ENCODE results near the gene SOX11. TPM values are rescaled to one million over a fixed set of nuclear protein-coding genes. Genes with fewer than 3 reads are reported as not detected.

SOX11 gene
- total RNA-seq, 2 donors from 2014 or later, result not detected

- Mint-ChIP-seq H3K36me3 (ENCODE audit: low read depth) (peaks cover 2% of the 10 kb centered on the region), H3K4me3 (no peak overlapping the region), H3K4me1 (no peaks in the 10 kb centered on the region), H3K27me3 (no peaks in the 10 kb centered on the region), H3K27ac (no peak overlapping the region)
- no peaks in the 10 kb centered on the region for H3K9me3 ChIP-seq (ENCODE audit: control insufficient read depth, low read length, poor library complexity, severe bottlenecking)
- ATAC-seq, result no peak
- DNase-seq, result no peak
These were observed 15.1 kb upstream of the SOX11 start for GRCh38 chr2:5677133-5677532.

GRCh38 chr2:5683471-5683870 is 8.7 kb upstream of the SOX11 start:
- H3K9me3 ChIP-seq (ENCODE audit: control insufficient read depth, low read length, poor library complexity, severe bottlenecking), result no peaks in the 10 kb centered on the region
- no peak for ATAC-seq
- no peak for DNase-seq
- H3K36me3 Mint-ChIP-seq (ENCODE audit: low read depth), result no peaks in the 10 kb centered on the region
- no peaks in the 10 kb centered on the region for H3K4me1 Mint-ChIP-seq
- no peak overlapping the region for H3K4me3 Mint-ChIP-seq
- peaks cover 6% of the 10 kb centered on the region for H3K27me3 Mint-ChIP-seq
- H3K27ac Mint-ChIP-seq, result no peak overlapping the region

DNA sequence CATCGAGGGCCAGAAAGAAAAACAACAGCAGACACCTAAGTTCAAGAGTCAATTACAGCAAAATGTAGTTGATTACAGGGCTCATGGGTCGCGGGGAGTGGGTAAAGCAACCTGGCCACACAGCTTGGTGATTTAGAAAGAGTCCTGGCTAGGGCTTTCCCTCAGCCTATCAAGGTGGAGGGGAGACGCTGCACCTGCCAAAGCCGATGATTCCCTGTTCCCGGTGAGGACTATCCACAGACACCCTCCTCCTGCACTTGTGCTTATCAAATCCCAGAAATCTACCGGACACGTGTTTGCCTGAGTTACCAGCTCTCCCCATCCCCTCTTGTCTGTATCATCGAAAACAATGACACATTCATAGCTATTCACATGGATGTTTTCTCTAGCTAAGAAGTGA is 7.0 kb upstream of the SOX11 start:
- Mint-ChIP-seq H3K4me1 (no peaks in the 10 kb centered on the region), H3K27me3 (peaks cover 13% of the 10 kb centered on the region), H3K36me3 (ENCODE audit: low read depth) (no peaks in the 10 kb centered on the region), H3K27ac (no peak overlapping the region), H3K4me3 (no peak overlapping the region)
- H3K9me3 ChIP-seq (ENCODE audit: control insufficient read depth, low read length, poor library complexity, severe bottlenecking), result no peaks in the 10 kb centered on the region
- no peak for DNase-seq
- no peak for ATAC-seq

DNA sequence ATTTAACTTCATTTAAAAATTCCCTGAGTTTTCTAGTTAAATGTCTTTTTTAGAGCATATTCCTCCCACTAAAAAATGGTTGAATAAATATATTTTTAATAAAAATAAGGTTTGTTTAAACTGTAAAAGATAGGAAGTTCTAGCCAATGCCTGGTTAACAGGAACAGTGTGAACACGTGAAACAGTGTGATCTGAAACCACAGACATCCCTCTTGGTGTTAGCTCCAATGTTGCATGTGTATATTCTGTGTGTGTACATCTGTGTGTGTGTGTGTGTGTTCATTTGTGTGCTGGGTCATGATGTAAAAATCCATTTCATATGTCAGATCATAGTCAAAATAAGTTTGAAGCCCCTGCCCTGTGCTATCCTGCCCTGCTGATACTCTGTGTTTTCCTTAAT is 6.1 kb upstream of the SOX11 start:
- peaks cover 3% of the 10 kb centered on the region for H3K4me1 Mint-ChIP-seq
- no peak for ATAC-seq

GRCh38 chr2:5686536-5686935 is 5.6 kb upstream of the SOX11 start:
- Mint-ChIP-seq H3K4me3 (no peak overlapping the region), H3K36me3 (ENCODE audit: low read depth) (peaks cover 4% of the 10 kb centered on the region), H3K4me1 (peaks cover 3% of the 10 kb centered on the region), H3K27ac (no peak overlapping the region), H3K27me3 (peaks cover 22% of the 10 kb centered on the region)
- ATAC-seq (no peak), DNase-seq (no peak)
- no peaks in the 10 kb centered on the region for H3K9me3 ChIP-seq (ENCODE audit: control insufficient read depth, low read length, poor library complexity, severe bottlenecking)

More for the DNA sequence above, 6.1 kb upstream of the SOX11 start:
- no peaks in the 10 kb centered on the region for H3K9me3 ChIP-seq (ENCODE audit: control insufficient read depth, low read length, poor library complexity, severe bottlenecking)
- no peak overlapping the region for H3K4me3 Mint-ChIP-seq
- DNase-seq, result no peak
- H3K27ac Mint-ChIP-seq, result no peak overlapping the region
- peaks cover 4% of the 10 kb centered on the region for H3K36me3 Mint-ChIP-seq (ENCODE audit: low read depth)
- H3K27me3 Mint-ChIP-seq, result peaks cover 22% of the 10 kb centered on the region

GRCh38 chr2:5689750-5690149 is 2.4 kb upstream of the SOX11 start:
- H3K27me3 Mint-ChIP-seq, result peaks cover 30% of the 10 kb centered on the region
- no peak for DNase-seq
- H3K9me3 ChIP-seq (ENCODE audit: control insufficient read depth, low read length, poor library complexity, severe bottlenecking), result no peaks in the 10 kb centered on the region
- H3K4me3 Mint-ChIP-seq, result no peak overlapping the region
- peaks cover 7% of the 10 kb centered on the region for H3K36me3 Mint-ChIP-seq (ENCODE audit: low read depth)
- H3K27ac Mint-ChIP-seq, result no peak overlapping the region
- ATAC-seq, result no peak
- peaks cover 6% of the 10 kb centered on the region for H3K4me1 Mint-ChIP-seq

DNA sequence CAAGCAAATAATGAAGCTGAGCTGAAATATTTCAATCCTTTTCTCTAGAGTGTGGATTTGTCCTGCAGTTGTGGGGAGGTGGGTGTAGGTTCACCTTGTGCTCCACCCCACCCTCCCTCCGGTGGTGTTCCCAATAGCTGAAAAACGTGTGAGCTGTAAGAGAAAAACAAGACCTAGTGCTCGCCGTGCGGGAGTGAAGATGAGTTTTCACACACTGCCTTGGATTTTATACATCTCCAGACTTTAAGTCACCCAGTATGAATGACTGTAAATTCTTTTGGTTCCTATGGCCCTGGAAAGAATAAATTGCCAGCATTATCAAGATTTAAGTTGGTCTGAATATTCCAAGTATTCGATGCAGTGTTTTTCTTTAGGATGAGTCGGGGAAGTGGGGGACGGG is 1.9 kb upstream of the SOX11 start:
- peaks cover 7% of the 10 kb centered on the region for H3K36me3 Mint-ChIP-seq (ENCODE audit: low read depth)
- DNase-seq (no peak), ATAC-seq (no peak)
- H3K27ac Mint-ChIP-seq, result no peak overlapping the region
- H3K4me1 Mint-ChIP-seq, result peaks cover 6% of the 10 kb centered on the region
- H3K4me3 Mint-ChIP-seq, result no peak overlapping the region
- peaks cover 35% of the 10 kb centered on the region for H3K27me3 Mint-ChIP-seq
- no peaks in the 10 kb centered on the region for H3K9me3 ChIP-seq (ENCODE audit: control insufficient read depth, low read length, poor library complexity, severe bottlenecking)

GRCh38 chr2:5690718-5691220 is 1.4 kb upstream of the SOX11 start:
- ATAC-seq, result no peak
- H3K9me3 ChIP-seq (ENCODE audit: control insufficient read depth, low read length, poor library complexity, severe bottlenecking), result no peaks in the 10 kb centered on the region
- DNase-seq, result no peak
- Mint-ChIP-seq H3K36me3 (ENCODE audit: low read depth) (peaks cover 7% of the 10 kb centered on the region), H3K4me3 (peak overlapping the region; percentile 74), H3K27ac (no peak overlapping the region), H3K27me3 (peaks cover 39% of the 10 kb centered on the region), H3K4me1 (peaks cover 6% of the 10 kb centered on the region)

GRCh38 chr2:5691221-5691984 is 781 bp upstream of the SOX11 start:
- Mint-ChIP-seq H3K4me1 (peaks cover 6% of the 10 kb centered on the region), H3K27ac (no peak overlapping the region), H3K4me3 (peak overlapping the region; percentile 74), H3K27me3 (peaks cover 39% of the 10 kb centered on the region), H3K36me3 (ENCODE audit: low read depth) (peaks cover 7% of the 10 kb centered on the region)
- ATAC-seq, result no peak
- DNase-seq, result no peak
- H3K9me3 ChIP-seq (ENCODE audit: control insufficient read depth, low read length, poor library complexity, severe bottlenecking), result no peaks in the 10 kb centered on the region

DNA sequence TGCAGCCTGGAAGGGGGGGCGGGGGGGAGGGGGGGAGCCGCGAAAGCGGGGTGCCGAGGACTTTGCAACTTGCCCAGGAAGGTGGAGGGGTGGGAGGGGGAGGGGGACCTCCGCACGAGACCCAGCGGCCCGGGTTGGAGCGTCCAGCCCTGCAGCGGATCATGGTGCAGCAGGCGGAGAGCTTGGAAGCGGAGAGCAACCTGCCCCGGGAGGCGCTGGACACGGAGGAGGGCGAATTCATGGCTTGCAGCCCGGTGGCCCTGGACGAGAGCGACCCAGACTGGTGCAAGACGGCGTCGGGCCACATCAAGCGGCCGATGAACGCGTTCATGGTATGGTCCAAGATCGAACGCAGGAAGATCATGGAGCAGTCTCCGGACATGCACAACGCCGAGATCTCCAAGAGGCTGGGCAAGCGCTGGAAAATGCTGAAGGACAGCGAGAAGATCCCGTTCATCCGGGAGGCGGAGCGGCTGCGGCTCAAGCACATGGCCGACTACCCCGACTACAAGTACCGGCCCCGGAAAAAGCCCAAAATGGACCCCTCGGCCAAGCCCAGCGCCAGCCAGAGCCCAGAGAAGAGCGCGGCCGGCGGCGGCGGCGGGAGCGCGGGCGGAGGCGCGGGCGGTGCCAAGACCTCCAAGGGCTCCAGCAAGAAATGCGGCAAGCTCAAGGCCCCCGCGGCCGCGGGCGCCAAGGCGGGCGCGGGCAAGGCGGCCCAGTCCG is 540 bp downstream of the SOX11 start:
- H3K27me3 Mint-ChIP-seq, result peaks cover 38% of the 10 kb centered on the region
- DNase-seq, result no peak
- peaks cover 7% of the 10 kb centered on the region for H3K36me3 Mint-ChIP-seq (ENCODE audit: low read depth)
- H3K4me3 Mint-ChIP-seq, result no peak overlapping the region
- H3K27ac Mint-ChIP-seq, result no peak overlapping the region
- no peak for ATAC-seq
- peaks cover 6% of the 10 kb centered on the region for H3K4me1 Mint-ChIP-seq
- no peaks in the 10 kb centered on the region for H3K9me3 ChIP-seq (ENCODE audit: control insufficient read depth, low read length, poor library complexity, severe bottlenecking)

GRCh38 chr2:5693287-5694201 is 1.4 kb downstream of the SOX11 start:
- H3K9me3 ChIP-seq (ENCODE audit: control insufficient read depth, low read length, poor library complexity, severe bottlenecking), result no peaks in the 10 kb centered on the region
- Mint-ChIP-seq H3K27ac (no peak overlapping the region), H3K4me1 (peaks cover 6% of the 10 kb centered on the region), H3K4me3 (peak overlapping the region; percentile 41), H3K36me3 (ENCODE audit: low read depth) (peaks cover 7% of the 10 kb centered on the region), H3K27me3 (peaks cover 44% of the 10 kb centered on the region)
- DNase-seq (no peak), ATAC-seq (no peak)

- DNase-seq (no peak), ATAC-seq (no peak)
- Mint-ChIP-seq H3K36me3 (ENCODE audit: low read depth) (peaks cover 7% of the 10 kb centered on the region), H3K27me3 (peaks cover 52% of the 10 kb centered on the region), H3K27ac (no peak overlapping the region), H3K4me1 (peaks cover 6% of the 10 kb centered on the region), H3K4me3 (peak overlapping the region; percentile 41)
- no peaks in the 10 kb centered on the region for H3K9me3 ChIP-seq (ENCODE audit: control insufficient read depth, low read length, poor library complexity, severe bottlenecking)
These were observed 2.1 kb downstream of the SOX11 start for GRCh38 chr2:5694306-5694705.

Data from T-helper 17 cell (primary cell).